ENCODE data around the gene NEGR1. TPM values are rescaled to one million over a fixed set of nuclear protein-coding genes. Genes with fewer than 3 reads are reported as not detected.

NEGR1 gene
- total and polyA plus RNA-seq, 11 donors, result 1.7 to 11.3 (median 6.8) TPM

- H3K27me3 ChIP-seq, result no peaks in the 10 kb centered on the region
- 47 to 84% (median 65%) methylated on average over 1 of the region's 1 CpG for WGBS, 4 donors
- DNase-seq (no peak), ATAC-seq (no peak)
- TF ChIP-seq CTCF (IDR thresholded peaks at IDR 0.05) (no peak), POLR2A (IDR thresholded peaks at IDR 0.05) (no peak)
- H3K27ac ChIP-seq, result no peak overlapping the region
- H3K4me3 ChIP-seq, result no peak overlapping the region
- intact Hi-C loops (cut with DNase I), result no loop called here
- H3K4me1 ChIP-seq, result no peaks in the 10 kb centered on the region
- no peaks in the 10 kb centered on the region for H3K9me3 ChIP-seq
- no peaks in the 10 kb centered on the region for H3K36me3 ChIP-seq
Measured at GRCh38 chr1:71428029-71428428, 854.3 kb downstream of the NEGR1 start.

- intact Hi-C loops (cut with DNase I), result no loop called here
- Histone ChIP-seq H3K36me3 (no peaks in the 10 kb centered on the region), H3K4me1 (no peaks in the 10 kb centered on the region), H3K27ac (no peak overlapping the region), H3K27me3 (no peaks in the 10 kb centered on the region), H3K4me3 (no peak overlapping the region), H3K9me3 (no peaks in the 10 kb centered on the region)
- no peak for TF ChIP-seq CTCF (IDR thresholded peaks at IDR 0.05)
- no peak for TF ChIP-seq POLR2A (IDR thresholded peaks at IDR 0.05)
- 87 to 92% (median 88%) methylated on average over 3 of the region's 3 CpGs for WGBS, 4 donors
- DNase-seq, result no peak
- ATAC-seq, result no peak
Measured at GRCh38 chr1:71427066-71427465, 855.3 kb downstream of the NEGR1 start.

GRCh38 chr1:71424536-71424935 is 857.8 kb downstream of the NEGR1 start:
- no peak for TF ChIP-seq CTCF (IDR thresholded peaks at IDR 0.05)
- no peak for TF ChIP-seq POLR2A (IDR thresholded peaks at IDR 0.05)
- H3K9me3 ChIP-seq, result no peaks in the 10 kb centered on the region
- H3K4me3 ChIP-seq, result no peak overlapping the region
- DNase-seq, result no peak
- H3K4me1 ChIP-seq, result no peaks in the 10 kb centered on the region
- no peaks in the 10 kb centered on the region for H3K27me3 ChIP-seq
- no peak overlapping the region for H3K27ac ChIP-seq
- ATAC-seq, result no peak
- no peaks in the 10 kb centered on the region for H3K36me3 ChIP-seq
- intact Hi-C loops (cut with DNase I), result no loop called here

- ATAC-seq (no peak), DNase-seq (no peak)
- 61 to 69% (median 63%) methylated on average over 6 of the region's 6 CpGs for WGBS, 4 donors
- no peak overlapping the region for H3K27ac ChIP-seq
- no peaks in the 10 kb centered on the region for H3K9me3 ChIP-seq
- TF ChIP-seq CTCF (IDR thresholded peaks at IDR 0.05), result no peak
- TF ChIP-seq POLR2A (IDR thresholded peaks at IDR 0.05), result no peak
- intact Hi-C loops (cut with DNase I), result no loop called here
- H3K36me3 ChIP-seq, result no peaks in the 10 kb centered on the region
- no peak overlapping the region for H3K4me3 ChIP-seq
- H3K4me1 ChIP-seq, result no peaks in the 10 kb centered on the region
- H3K27me3 ChIP-seq, result no peaks in the 10 kb centered on the region
Measured at GRCh38 chr1:71422221-71422620, 860.1 kb downstream of the NEGR1 start.

Measured in heart left ventricle (tissue), 16 donors.